K562 (cell line): Measurements from ENCODE around the gene ESD. TPM values are rescaled to one million over a fixed set of nuclear protein-coding genes. Genes with fewer than 3 reads are reported as not detected.

Source experiments
- ATAC-seq: fragments of 200-7000 bp; cut with Tn5 transposase; 3 replicates; pipeline ENCODE4 v1.9.1; 2020; ENCODE audit warnings: moderate library complexity
- BruUV-seq: library from RNA; stranded (reverse); fragments of 400-500 nt; replicated peaks from 2 replicates; lab custom pipeline; 2021; lab: Mats Ljungman, UMichigan
- CTCF ChIA-PET: fragments of 300-600 bp; formaldehyde crosslinking; extraction: SDS; loops from one replicate; lab custom pipeline; 2021; ENCODE audit warnings: low intra/inter-chr PET ratio; lab: Yijun Ruan, JAX
- POLR2A ChIA-PET: fragments of 300-600, 350-650 bp; sonication (Branson Sonifier 250); formaldehyde crosslinking; extraction: SDS; loops from one replicate; lab custom pipeline; 2021; ENCODE audit warnings: antibody characterized with exemption, inconsistent platforms; lab: Yijun Ruan, JAX
- DNase-seq, 4 experiments: peaks; one replicate each; pipeline versions ENCODE4 v3.0.0 to v3.0.0-alpha.2; 2011 to 2018; ENCODE audit warnings: low spot score in 3 of 4, mixed read lengths in 3 of 4; ENCODE audit errors: extremely low read depth in 1 of 4
- FAIRE-seq: peaks from 2 replicates; lab custom pipeline; 2011; peaks lifted over from hg19 to GRCh38; lab: Jason Lieb, UNC
- H2AFZ ChIP-seq: 2 replicates; pipeline ENCODE4 v1.6.0; 2011; ENCODE audit warnings: low read depth, low read length, control low read depth, inconsistent platforms
- H3K27ac ChIP-seq: fragments of 200-600 bp; 3 replicates; pipeline ENCODE4 v1.8.0; 2011; ENCODE audit warnings: low read depth, mild to moderate bottlenecking, control low read depth, inconsistent platforms, low read length, moderate library complexity, mixed read lengths; ENCODE audit errors: extremely low read depth
- H3K27me3 ChIP-seq, 2 experiments: fragments of 300-600 bp in 1 of 2; 2 replicates in 1 of 2; 3 replicates in 1 of 2; pipeline versions ENCODE4 v1.6.0 to v1.8.0; 2011; ENCODE audit warnings: inconsistent platforms in 2 of 2, low read length in 2 of 2, mild to moderate bottlenecking in 1 of 2, mixed read lengths in 1 of 2, moderate library complexity in 1 of 2; ENCODE audit not compliant: control insufficient read depth in 2 of 2, insufficient read depth in 2 of 2
- H3K36me3 ChIP-seq: fragments of 300-600 bp; 3 replicates; pipeline ENCODE4 v1.8.0; 2011; ENCODE audit warnings: mild to moderate bottlenecking, low read length, inconsistent platforms; ENCODE audit not compliant: control insufficient read depth, insufficient read depth
- H3K4me1 ChIP-seq, 2 experiments: fragments of 200-600 bp in 1 of 2; replicated peaks in 1 of 2; 2 replicates in 1 of 2; 3 replicates in 1 of 2; pipeline versions ENCODE4 v1.5.1 to v1.8.0; 2011; ENCODE audit warnings: inconsistent platforms in 2 of 2, low read length in 2 of 2, mild to moderate bottlenecking in 1 of 2, mixed read lengths in 1 of 2, moderate library complexity in 1 of 2; ENCODE audit not compliant: control insufficient read depth in 2 of 2, insufficient read depth in 2 of 2
- H3K4me2 ChIP-seq: 2 replicates; pipeline ENCODE4 v1.6.1; 2011; ENCODE audit warnings: low read length, control low read depth, inconsistent platforms, mixed read lengths; ENCODE audit not compliant: insufficient read depth
- H3K4me3 ChIP-seq: fragments of 200-600 bp; sonication (generic), shearing (Covaris generic); 2 replicates; pipeline ENCODE4 v1.5.1; 2016; ENCODE audit warnings: control low read depth, inconsistent platforms
- H3K79me2 ChIP-seq: fragments of 200-600 bp; 3 replicates; pipeline ENCODE4 v1.8.0; 2011; ENCODE audit warnings: low read length, inconsistent platforms; ENCODE audit not compliant: control insufficient read depth, insufficient read depth
- H3K9ac ChIP-seq, 2 experiments: 2 replicates each; pipeline versions ENCODE4 v1.6.0 to v1.6.1; 2011; ENCODE audit warnings: low read depth in 2 of 2, low read length in 2 of 2, control low read depth in 1 of 2, inconsistent platforms in 1 of 2, mild to moderate bottlenecking in 1 of 2, mixed read lengths in 1 of 2; ENCODE audit not compliant: insufficient read depth in 1 of 2
- H3K9me1 ChIP-seq: one replicate; pipeline ENCODE4 v1.6.0; 2011; ENCODE audit warnings: inconsistent platforms, mild to moderate bottlenecking, low read length, moderate library complexity; ENCODE audit not compliant: control insufficient read depth, insufficient read depth
- H3K9me3 ChIP-seq: replicated peaks from 2 replicates; pipeline ENCODE4 v1.5.1; 2011; ENCODE audit warnings: low read depth, low read length, inconsistent platforms; ENCODE audit not compliant: control insufficient read depth, insufficient read depth
- H4K20me1 ChIP-seq: replicated peaks from 2 replicates; pipeline ENCODE4 v1.6.1; 2011; ENCODE audit warnings: low read length, inconsistent platforms, mixed read lengths; ENCODE audit not compliant: control insufficient read depth, insufficient read depth
- NR1H2 ChIP-seq: sonication (generic); formaldehyde crosslinking; IDR thresholded peaks from 2 replicates; pipeline ENCODE4 v1.4.0; 2020; ENCODE audit warnings: mild to moderate bottlenecking, missing genetic modification reagents
- ZNF561 ChIP-seq: fragments of 450-650 bp; formaldehyde crosslinking; conservative IDR thresholded peaks from 2 replicates; pipeline ENCODE4 v1.4.0; 2020; ENCODE audit warnings: mild to moderate bottlenecking, moderate library complexity
- ZNF586 ChIP-seq: fragments of 450-650 bp; formaldehyde crosslinking; conservative IDR thresholded peaks from 2 replicates; pipeline ENCODE4 v1.4.0; 2020; ENCODE audit warnings: mild to moderate bottlenecking, moderate library complexity
- WGBS: fragments of 100-300 bp; shearing (Covaris generic); methylation state at CpG from one replicate; pipeline ENCODE4 v1.1.6; 2016; ENCODE audit warnings: low coverage, mixed read lengths; ENCODE audit not compliant: insufficient coverage; ENCODE audit errors: missing lambda C conversion rate; 5-methylcytosine and 5-hydroxymethylcytosine counted together
- in situ Hi-C: fragments of 300-500 bp; cut with MboI; formaldehyde crosslinking; loops from 4 replicates; pipeline ENCODE4 v1.15.0; 2018; ENCODE audit warnings: inconsistent platforms, mixed read lengths
- intact Hi-C: fragments of 100-400 bp; cut with micrococcal nuclease; formaldehyde crosslinking; loops from 2 replicates; pipeline ENCODE4 v1.14.2; 2022
- polyA plus RNA-seq, 8 experiments: library from polyadenylated mRNA; depleted of rRNA in 4 of 8; stranded (reverse) in 5 of 8; unstranded in 3 of 8; fragments of >200 nt; fragmentation: Nextera tagmentation in 2 of 8; fragmentation: Illumina TruSeq in 1 of 8; extraction: Ambion mirVana in 2 of 8; extraction: Trizol in 1 of 8; gene quantifications; 2 replicates each; pipeline versions ENCODE4 v1.2.1 to v1.2.3, GENCODE V29; 2011 to 2014; ENCODE audit warnings: inconsistent platforms in 1 of 8, missing spikeins in 1 of 8
- total RNA-seq, 7 experiments: library from RNA; depleted of rRNA in 6 of 7; stranded (reverse); fragments of >200 nt in 6 of 7; fragmentation: Illumina TruSeq in 2 of 7; extraction: Trizol in 2 of 7; gene quantifications; 2 replicates each; pipeline versions ENCODE4 v1.2.1 to v1.2.3, GENCODE V29; 2011 to 2021; ENCODE audit warnings: low replicate concordance in 1 of 7
- TF ChIP-seq, protein P1 (sequence below): sonication (generic); formaldehyde crosslinking; IDR thresholded peaks from 2 replicates; pipeline ENCODE4 v1.8.1; 2023; ENCODE audit warnings: mild to moderate bottlenecking, missing genetic modification reagents

ESD gene
- total and polyA plus RNA-seq, 9 of the 15 experiments (the other 6 are each of a cell fraction or from before 2014, with no cell fraction given) = 88.9 to 402 (median 232) TPM

DNA sequence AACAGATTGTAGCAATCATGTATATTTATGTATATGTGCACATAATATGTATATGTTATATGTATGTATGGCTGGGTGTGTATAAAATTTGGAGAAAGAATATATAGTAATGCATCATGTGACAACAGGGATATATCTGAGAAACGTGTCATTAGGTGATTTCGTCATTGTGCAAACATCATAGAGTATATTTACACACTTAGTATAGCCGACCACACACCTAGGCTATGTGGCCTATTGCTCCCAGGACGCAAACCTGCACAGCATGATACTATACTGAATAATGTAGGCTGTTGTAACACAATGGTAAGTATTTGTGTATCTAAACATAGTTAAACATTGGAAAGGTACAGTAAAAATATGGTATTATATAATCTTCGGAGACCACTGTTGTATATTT is 43.8 kb downstream of the ESD start:
- BruUV-seq = no TSS peak
- Histone ChIP-seq H3K4me3 (no peak overlapping the region), H3K36me3 (peaks cover 15% of the 10 kb centered on the region; the same call in 2 of the 3 replicates), H3K9me1 (no peaks in the 10 kb centered on the region), H3K4me2 (no peak overlapping the region), H3K4me1 (no peaks in the 10 kb centered on the region), H3K79me2 (no peaks in the 10 kb centered on the region), H3K9ac (no peak overlapping the region), H3K27me3 (no peaks in the 10 kb centered on the region), H3K27ac (no peak overlapping the region), H2AFZ (no peak overlapping the region), H4K20me1 (no peaks in the 10 kb centered on the region), H3K9me3 (no peaks in the 10 kb centered on the region)
- FAIRE-seq (no peak), DNase-seq (no peak), ATAC-seq (no peak)
- in situ Hi-C loops = no loop called here
- WGBS = 82% methylated on average over 5 of the region's 5 CpGs
- TF ChIP-seq, protein P1, sequence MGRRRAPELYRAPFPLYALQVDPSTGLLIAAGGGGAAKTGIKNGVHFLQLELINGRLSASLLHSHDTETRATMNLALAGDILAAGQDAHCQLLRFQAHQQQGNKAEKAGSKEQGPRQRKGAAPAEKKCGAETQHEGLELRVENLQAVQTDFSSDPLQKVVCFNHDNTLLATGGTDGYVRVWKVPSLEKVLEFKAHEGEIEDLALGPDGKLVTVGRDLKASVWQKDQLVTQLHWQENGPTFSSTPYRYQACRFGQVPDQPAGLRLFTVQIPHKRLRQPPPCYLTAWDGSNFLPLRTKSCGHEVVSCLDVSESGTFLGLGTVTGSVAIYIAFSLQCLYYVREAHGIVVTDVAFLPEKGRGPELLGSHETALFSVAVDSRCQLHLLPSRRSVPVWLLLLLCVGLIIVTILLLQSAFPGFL (CRISPR knock-in tag) = no peak
- TF ChIP-seq ZNF561 (CRISPR knock-in tag) = no peak
- TF ChIP-seq NR1H2 (CRISPR knock-in tag) = no peak
- TF ChIP-seq ZNF586 (CRISPR knock-in tag) = no peak
- CTCF ChIA-PET = no interaction called here
- intact Hi-C loops = no loop called here
- POLR2A ChIA-PET = no interaction called here
